ENCODE data around the gene PITPNC1. TPM values are rescaled to one million over a fixed set of nuclear protein-coding genes. Genes with fewer than 3 reads are reported as not detected.

The PITPNC1 gene
- total and polyA plus RNA-seq, 2 of the 13 experiments (the other 11 are each of a cell fraction or from before 2014, with no cell fraction given) = 4.1 to 5.7 TPM

DNA sequence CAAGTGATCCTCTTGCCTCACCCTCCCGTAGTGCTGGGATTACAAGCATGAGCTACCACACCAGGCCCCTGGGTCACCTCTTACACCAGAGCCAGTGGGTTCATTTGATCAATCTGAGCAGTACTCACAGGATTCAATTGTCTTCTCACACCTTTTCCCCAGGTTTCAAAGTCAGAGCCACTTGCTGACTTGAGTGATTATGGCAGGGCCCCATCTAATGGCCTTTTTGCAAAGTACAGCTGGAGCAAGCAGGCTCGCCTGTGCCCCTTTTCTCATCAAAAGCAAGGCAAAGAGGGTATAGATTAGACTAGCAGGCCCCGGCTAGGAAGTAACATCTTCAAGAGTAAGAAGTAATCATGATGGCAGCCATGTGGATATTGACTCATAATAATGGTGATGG, 225.9 kb downstream of the PITPNC1 start (continued):
- TF ChIP-seq YEATS2 (CRISPR knock-in tag; IDR thresholded peaks at IDR 0.05; ENCODE audit: borderline replicate concordance) = 0 out of 2 replicates have a peak, but pooled peaks have one; percentile 20
- TF ChIP-seq FOXK2 (IDR thresholded peaks at IDR 0.05) = no peak
- no peak for TF ChIP-seq ZNF547 (CRISPR knock-in tag; IDR thresholded peaks at IDR 0.05)
- TF ChIP-seq XRCC5 (optimal IDR thresholded peaks at IDR 0.05; ENCODE audit: low read length) = peak; percentile 42
- no peak for TF ChIP-seq ZNF839 (CRISPR knock-in tag; IDR thresholded peaks at IDR 0.05; ENCODE audit: borderline replicate concordance)
- TF ChIP-seq THAP11 (CRISPR knock-in tag; IDR thresholded peaks at IDR 0.05) = peak; percentile 24; the same call in 1 of the 2 replicates
- TF ChIP-seq, protein P1, sequence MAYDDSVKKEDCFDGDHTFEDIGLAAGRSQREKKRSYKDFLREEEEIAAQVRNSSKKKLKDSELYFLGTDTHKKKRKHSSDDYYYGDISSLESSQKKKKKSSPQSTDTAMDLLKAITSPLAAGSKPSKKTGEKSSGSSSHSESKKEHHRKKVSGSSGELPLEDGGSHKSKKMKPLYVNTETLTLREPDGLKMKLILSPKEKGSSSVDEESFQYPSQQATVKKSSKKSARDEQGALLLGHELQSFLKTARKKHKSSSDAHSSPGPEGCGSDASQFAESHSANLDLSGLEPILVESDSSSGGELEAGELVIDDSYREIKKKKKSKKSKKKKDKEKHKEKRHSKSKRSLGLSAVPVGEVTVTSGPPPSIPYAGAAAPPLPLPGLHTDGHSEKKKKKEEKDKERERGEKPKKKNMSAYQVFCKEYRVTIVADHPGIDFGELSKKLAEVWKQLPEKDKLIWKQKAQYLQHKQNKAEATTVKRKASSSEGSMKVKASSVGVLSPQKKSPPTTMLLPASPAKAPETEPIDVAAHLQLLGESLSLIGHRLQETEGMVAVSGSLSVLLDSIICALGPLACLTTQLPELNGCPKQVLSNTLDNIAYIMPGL (CRISPR knock-in tag; IDR thresholded peaks at IDR 0.05; ENCODE audit: borderline replicate concordance in 1 of 2, low read depth in 1 of 2) = 0 out of 4 replicates have a peak, but pooled peaks of 1 of the 2 experiments have one; percentile 36
- TF ChIP-seq SMYD3 (CRISPR knock-in tag; IDR thresholded peaks at IDR 0.05) = no peak
- TF ChIP-seq, protein P2, sequence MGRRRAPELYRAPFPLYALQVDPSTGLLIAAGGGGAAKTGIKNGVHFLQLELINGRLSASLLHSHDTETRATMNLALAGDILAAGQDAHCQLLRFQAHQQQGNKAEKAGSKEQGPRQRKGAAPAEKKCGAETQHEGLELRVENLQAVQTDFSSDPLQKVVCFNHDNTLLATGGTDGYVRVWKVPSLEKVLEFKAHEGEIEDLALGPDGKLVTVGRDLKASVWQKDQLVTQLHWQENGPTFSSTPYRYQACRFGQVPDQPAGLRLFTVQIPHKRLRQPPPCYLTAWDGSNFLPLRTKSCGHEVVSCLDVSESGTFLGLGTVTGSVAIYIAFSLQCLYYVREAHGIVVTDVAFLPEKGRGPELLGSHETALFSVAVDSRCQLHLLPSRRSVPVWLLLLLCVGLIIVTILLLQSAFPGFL (CRISPR knock-in tag; IDR thresholded peaks at IDR 0.05) = no peak
- TF ChIP-seq SNRNP70 (IDR thresholded peaks at IDR 0.05; ENCODE audit: low read depth, low read length) = no peak
- TF ChIP-seq U2AF2 (IDR thresholded peaks at IDR 0.05; ENCODE audit: low read depth, low read length) = no peak
- TF ChIP-seq SAP130 (CRISPR knock-in tag; IDR thresholded peaks at IDR 0.05; ENCODE audit: low read depth) = 0 out of 2 replicates have a peak, but pooled peaks have one; percentile 7
- TF ChIP-seq, protein P3, sequence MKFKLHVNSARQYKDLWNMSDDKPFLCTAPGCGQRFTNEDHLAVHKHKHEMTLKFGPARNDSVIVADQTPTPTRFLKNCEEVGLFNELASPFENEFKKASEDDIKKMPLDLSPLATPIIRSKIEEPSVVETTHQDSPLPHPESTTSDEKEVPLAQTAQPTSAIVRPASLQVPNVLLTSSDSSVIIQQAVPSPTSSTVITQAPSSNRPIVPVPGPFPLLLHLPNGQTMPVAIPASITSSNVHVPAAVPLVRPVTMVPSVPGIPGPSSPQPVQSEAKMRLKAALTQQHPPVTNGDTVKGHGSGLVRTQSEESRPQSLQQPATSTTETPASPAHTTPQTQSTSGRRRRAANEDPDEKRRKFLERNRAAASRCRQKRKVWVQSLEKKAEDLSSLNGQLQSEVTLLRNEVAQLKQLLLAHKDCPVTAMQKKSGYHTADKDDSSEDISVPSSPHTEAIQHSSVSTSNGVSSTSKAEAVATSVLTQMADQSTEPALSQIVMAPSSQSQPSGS (CRISPR knock-in tag; IDR thresholded peaks at IDR 0.05) = 0 out of 2 replicates have a peak, but pooled peaks have one; percentile 28
- TF ChIP-seq, protein P4, sequence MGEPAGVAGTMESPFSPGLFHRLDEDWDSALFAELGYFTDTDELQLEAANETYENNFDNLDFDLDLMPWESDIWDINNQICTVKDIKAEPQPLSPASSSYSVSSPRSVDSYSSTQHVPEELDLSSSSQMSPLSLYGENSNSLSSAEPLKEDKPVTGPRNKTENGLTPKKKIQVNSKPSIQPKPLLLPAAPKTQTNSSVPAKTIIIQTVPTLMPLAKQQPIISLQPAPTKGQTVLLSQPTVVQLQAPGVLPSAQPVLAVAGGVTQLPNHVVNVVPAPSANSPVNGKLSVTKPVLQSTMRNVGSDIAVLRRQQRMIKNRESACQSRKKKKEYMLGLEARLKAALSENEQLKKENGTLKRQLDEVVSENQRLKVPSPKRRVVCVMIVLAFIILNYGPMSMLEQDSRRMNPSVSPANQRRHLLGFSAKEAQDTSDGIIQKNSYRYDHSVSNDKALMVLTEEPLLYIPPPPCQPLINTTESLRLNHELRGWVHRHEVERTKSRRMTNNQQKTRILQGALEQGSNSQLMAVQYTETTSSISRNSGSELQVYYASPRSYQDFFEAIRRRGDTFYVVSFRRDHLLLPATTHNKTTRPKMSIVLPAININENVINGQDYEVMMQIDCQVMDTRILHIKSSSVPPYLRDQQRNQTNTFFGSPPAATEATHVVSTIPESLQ (CRISPR knock-in tag; conservative IDR thresholded peaks at IDR 0.05) = no peak
- TF ChIP-seq STAG1 (CRISPR knock-in tag; IDR thresholded peaks at IDR 0.05) = peak; percentile 87
- peak; percentile 45; the same call in 1 of the 2 replicates for TF ChIP-seq ZNF501 (CRISPR knock-in tag; IDR thresholded peaks at IDR 0.05)
- TF ChIP-seq KAT7 (CRISPR knock-in tag; IDR thresholded peaks at IDR 0.05; ENCODE audit: borderline replicate concordance) = no peak
- no peak for TF ChIP-seq ZSCAN9 (CRISPR knock-in tag; IDR thresholded peaks at IDR 0.05; ENCODE audit: borderline replicate concordance)
- no peak for TF ChIP-seq FOXA3 (CRISPR knock-in tag; IDR thresholded peaks at IDR 0.05)
- TF ChIP-seq MAFK (conservative IDR thresholded peaks at IDR 0.05 in 1 of 2, IDR thresholded peaks at IDR 0.05 in 1 of 2; ENCODE audit: low read length in 2 of 2) = 0 out of 4 replicates have a peak, but pooled peaks of 1 of the 2 experiments have one; percentile 6
- TF ChIP-seq, protein P5, sequence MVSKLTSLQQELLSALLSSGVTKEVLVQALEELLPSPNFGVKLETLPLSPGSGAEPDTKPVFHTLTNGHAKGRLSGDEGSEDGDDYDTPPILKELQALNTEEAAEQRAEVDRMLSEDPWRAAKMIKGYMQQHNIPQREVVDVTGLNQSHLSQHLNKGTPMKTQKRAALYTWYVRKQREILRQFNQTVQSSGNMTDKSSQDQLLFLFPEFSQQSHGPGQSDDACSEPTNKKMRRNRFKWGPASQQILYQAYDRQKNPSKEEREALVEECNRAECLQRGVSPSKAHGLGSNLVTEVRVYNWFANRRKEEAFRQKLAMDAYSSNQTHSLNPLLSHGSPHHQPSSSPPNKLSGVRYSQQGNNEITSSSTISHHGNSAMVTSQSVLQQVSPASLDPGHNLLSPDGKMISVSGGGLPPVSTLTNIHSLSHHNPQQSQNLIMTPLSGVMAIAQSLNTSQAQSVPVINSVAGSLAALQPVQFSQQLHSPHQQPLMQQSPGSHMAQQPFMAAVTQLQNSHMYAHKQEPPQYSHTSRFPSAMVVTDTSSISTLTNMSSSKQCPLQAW (CRISPR knock-in tag; IDR thresholded peaks at IDR 0.05) = 0 out of 2 replicates have a peak, but pooled peaks have one; percentile 24
- TF ChIP-seq SMC3 (IDR thresholded peaks at IDR 0.05; ENCODE audit: low read length) = peak; percentile 83
- TF ChIP-seq GLI4 (CRISPR knock-in tag; IDR thresholded peaks at IDR 0.05; ENCODE audit: borderline replicate concordance) = no peak
